Erythroblast (primary cell): ENCODE results near the gene FMNL3.

Experiments
- GATA1 ChIP-seq: IDR thresholded peaks from 2 replicates; pipeline ENCODE4 v1.6.1; 2011; ENCODE audit warnings: low read depth, mild to moderate bottlenecking, control low read depth, low read length, moderate library complexity
- POLR2A ChIP-seq: IDR thresholded peaks from 2 replicates; pipeline ENCODE4 v1.6.1; 2011; ENCODE audit warnings: mild to moderate bottlenecking, low read length

DNA sequence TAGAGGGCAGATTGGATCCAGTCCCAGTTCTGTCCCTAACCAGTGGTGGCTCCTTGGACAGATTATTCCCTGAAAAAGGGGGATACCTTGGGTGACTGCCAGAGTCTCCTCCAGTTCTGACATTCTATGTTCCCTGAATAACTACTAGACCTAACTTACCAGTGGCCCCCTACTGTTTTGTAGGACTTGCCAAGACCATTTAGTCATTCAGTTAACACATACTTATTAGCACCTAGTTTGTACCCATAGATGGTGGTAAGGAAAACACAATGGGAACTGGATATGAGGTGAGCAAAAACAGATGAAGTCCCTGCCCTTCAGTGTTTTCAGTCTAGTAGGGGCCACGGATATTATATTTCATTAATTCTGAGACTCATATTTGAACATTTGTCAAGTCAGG is 80.4 kb downstream of the FMNL3 start:
- no peak for TF ChIP-seq POLR2A
- no peak for TF ChIP-seq GATA1
